GM18511 (cell line): ENCODE results near the gene LY6G6F.

Experiments
- ATAC-seq: cut with Tn5 transposase; IDR thresholded peaks from one replicate; pipeline ENCODE4 v1.9.1; 2021; ENCODE audit warnings: mild to moderate bottlenecking, moderate library complexity; ENCODE audit not compliant: unreplicated experiment

LY6G6F gene

GRCh38 chr6:31706599-31706998 is at the start of gene LY6G6F:
Gene LY6G6F, plus strand, starts transcription at chr6:31706866. Its CDS starts 41 bp downstream, at chr6:31706907.
- no peak for ATAC-seq

GRCh38 chr6:31657406-31658157 is 49.1 kb upstream of the LY6G6F start:
- ATAC-seq, result no peak

GRCh38 chr6:31658158-31658688 is 48.4 kb upstream of the LY6G6F start:
- no peak for ATAC-seq

- ATAC-seq, result no peak
Measured at GRCh38 chr6:31658983-31659648, 47.5 kb upstream of the LY6G6F start.

GRCh38 chr6:31659649-31660380 is 46.9 kb upstream of the LY6G6F start:
- peak; percentile 22 for ATAC-seq

- ATAC-seq, result peak; percentile 57
Measured at GRCh38 chr6:31660381-31661261, 46.0 kb upstream of the LY6G6F start, which contains the start of gene C6orf47. Gene C6orf47, minus strand, starts transcription at chr6:31660778. Its CDS starts 831 bp downstream, at chr6:31659947.

GRCh38 chr6:31661262-31662123 is 45.2 kb upstream of the LY6G6F start:
- no peak for ATAC-seq

GRCh38 chr6:31662124-31662723 is 44.4 kb upstream of the LY6G6F start:
- ATAC-seq, result no peak

GRCh38 chr6:31663126-31663960 is 43.3 kb upstream of the LY6G6F start:
- ATAC-seq, result no peak

- no peak for ATAC-seq
Measured at GRCh38 chr6:31663961-31664789, 42.5 kb upstream of the LY6G6F start.

GRCh38 chr6:31664790-31665500 is 41.7 kb upstream of the LY6G6F start, which contains the start of gene GPANK1:
Gene GPANK1, minus strand, starts transcription at chr6:31664997. Its CDS starts 519 bp downstream, at chr6:31664478.
- peak; percentile 35 for ATAC-seq

- ATAC-seq, result peak; percentile 82
Measured at GRCh38 chr6:31665501-31666336, 40.9 kb upstream of the LY6G6F start, which contains the start of gene CSNK2B. Gene CSNK2B, plus strand, starts transcription at chr6:31666080. Its CDS starts 752 bp downstream, at chr6:31666832.

- ATAC-seq, result no peak
Measured at GRCh38 chr6:31666337-31666965, 40.2 kb upstream of the LY6G6F start.

GRCh38 chr6:31669676-31670075 is 37.0 kb upstream of the LY6G6F start, which contains the start of gene LY6G5B:
Gene LY6G5B, plus strand, starts transcription at chr6:31669976. Its CDS starts 975 bp downstream, at chr6:31670951.
- ATAC-seq, result no peak
